Fibroblast of the aortic adventitia (primary cell): ENCODE measurements around the gene C2orf49. TPM values are rescaled to one million over a fixed set of nuclear protein-coding genes. Genes with fewer than 3 reads are reported as not detected.

ENCODE experiments used
- DNase-seq: peaks from one replicate; pipeline ENCODE4 v3.0.0-alpha.2; 2010; ENCODE audit warnings: low read depth
- H3K4me3 ChIP-seq: 2 replicates; pipeline ENCODE4 v1.5.1; 2011; ENCODE audit warnings: low read depth, mild to moderate bottlenecking, control low read depth, low read length, moderate library complexity
- CTCF ChIP-seq: IDR thresholded peaks from 2 replicates; pipeline ENCODE4 v1.5.1; 2011; ENCODE audit warnings: mild to moderate bottlenecking, low read length, control low read depth, inconsistent platforms; ENCODE audit not compliant: insufficient read depth
- total RNA-seq: library from RNA; depleted of rRNA; stranded (reverse); fragments of >200 nt; gene quantifications from 2 replicates; pipeline ENCODE4 v1.2.3, GENCODE V29; 2012; ENCODE audit warnings: low replicate concordance

C2orf49 gene
- total RNA-seq, 1 donor: 20.1 TPM

- H3K4me3 ChIP-seq: no peak overlapping the region
- no peak for DNase-seq
- TF ChIP-seq CTCF: no peak
Measured at GRCh38 chr2:105330681-105331375, 6.5 kb upstream of the C2orf49 start.

DNA sequence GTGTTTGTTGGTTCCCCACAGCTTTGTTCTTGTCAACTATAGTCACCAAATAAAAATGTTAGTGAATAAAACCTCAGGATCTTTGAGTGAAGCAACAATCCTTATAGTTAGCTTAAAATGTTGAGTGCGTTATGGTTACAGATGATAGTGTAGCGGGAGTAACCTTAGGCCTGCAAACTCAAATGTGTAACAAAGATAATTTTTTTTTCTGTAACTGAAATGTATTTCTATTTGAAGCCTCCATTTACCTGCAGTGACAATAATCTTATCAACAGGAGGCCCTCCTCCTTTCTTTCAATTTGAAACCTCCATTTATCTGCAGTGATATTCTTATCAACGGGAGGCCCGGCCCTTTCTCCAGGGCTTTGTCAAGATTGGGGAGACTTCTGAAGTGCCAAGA is 3.1 kb upstream of the C2orf49 start:
- DNase-seq: no peak
- no peak overlapping the region for H3K4me3 ChIP-seq
- no peak for TF ChIP-seq CTCF

GRCh38 chr2:105335469-105335868 is 1.9 kb upstream of the C2orf49 start:
- H3K4me3 ChIP-seq: no peak overlapping the region
- TF ChIP-seq CTCF: no peak
- DNase-seq: no peak

DNA sequence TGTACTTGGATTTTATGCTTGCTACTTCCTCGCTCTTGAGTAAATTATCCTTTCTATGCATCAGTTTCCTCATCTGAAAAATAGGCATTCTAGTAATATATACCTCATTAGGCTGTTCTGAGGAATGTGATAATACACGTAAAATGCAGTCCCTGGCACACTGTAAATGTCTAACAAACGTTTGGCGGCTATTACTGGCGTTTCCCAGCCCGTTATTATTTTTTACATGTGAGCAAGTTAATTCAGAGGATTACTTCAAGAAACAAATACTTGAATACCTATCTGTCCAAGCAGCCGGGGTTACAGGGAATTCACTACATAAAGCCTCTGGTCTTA is 586 bp upstream of the C2orf49 start:
- H3K4me3 ChIP-seq: peak overlapping the region; percentile 96
- no peak for DNase-seq
- TF ChIP-seq CTCF: no peak

DNA sequence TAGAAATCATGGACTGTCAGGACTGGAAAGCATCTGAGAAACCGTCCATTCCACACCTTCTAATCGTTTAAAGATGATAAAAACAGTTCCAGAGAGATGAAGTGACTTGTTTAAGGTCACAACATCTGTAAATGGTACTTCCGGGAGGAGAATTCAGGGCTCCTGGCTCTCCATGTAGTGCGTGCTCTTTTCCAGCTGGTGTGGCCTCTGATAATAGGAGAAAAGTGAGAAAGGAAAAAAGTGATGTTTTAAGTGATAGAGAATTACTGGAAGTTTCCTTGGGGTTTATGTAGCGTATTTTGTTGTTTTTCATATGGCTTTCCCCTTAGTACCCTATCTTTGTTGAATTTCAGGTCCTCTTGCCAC is 663 bp downstream of the C2orf49 start:
- H3K4me3 ChIP-seq: peak overlapping the region; percentile 96
- DNase-seq: no peak
- TF ChIP-seq CTCF: no peak

- no peak overlapping the region for H3K4me3 ChIP-seq
- no peak for DNase-seq
- TF ChIP-seq CTCF: no peak
Measured at GRCh38 chr2:105339414-105339813, 2.1 kb downstream of the C2orf49 start.
